Right kidney (tissue), 9 donors: ENCODE measurements around the gene MPPE1.
"Not testable (repeated sequence)": the region's sequence is repeated elsewhere in the genome, so short reads cannot be mapped to it uniquely, and the experiment has no call there.

ENCODE experiments used
- DNase-seq: peaks from one replicate; pipeline ENCODE4 v3.0.0-alpha.2; 2016
- long read RNA-seq, 8 donors: transcript quantifications; one replicate each; lab custom pipeline, GENCODE V29; 2026

Gene MPPE1, protein sequence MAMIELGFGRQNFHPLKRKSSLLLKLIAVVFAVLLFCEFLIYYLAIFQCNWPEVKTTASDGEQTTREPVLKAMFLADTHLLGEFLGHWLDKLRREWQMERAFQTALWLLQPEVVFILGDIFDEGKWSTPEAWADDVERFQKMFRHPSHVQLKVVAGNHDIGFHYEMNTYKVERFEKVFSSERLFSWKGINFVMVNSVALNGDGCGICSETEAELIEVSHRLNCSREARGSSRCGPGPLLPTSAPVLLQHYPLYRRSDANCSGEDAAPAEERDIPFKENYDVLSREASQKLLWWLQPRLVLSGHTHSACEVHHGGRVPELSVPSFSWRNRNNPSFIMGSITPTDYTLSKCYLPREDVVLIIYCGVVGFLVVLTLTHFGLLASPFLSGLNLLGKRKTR
- long read RNA-seq, donor 1, full-length matches to known transcripts: 5 of 5 reads
- long read RNA-seq, donor 1, partial matches to known transcripts: 0 of 5 reads
- long read RNA-seq, donor 1, other reads (novel, unspliced or antisense): 0 of 5 reads
- long read RNA-seq, donor 2, partial matches to known transcripts: 0 of 1 reads
- long read RNA-seq, donor 2, other reads (novel, unspliced or antisense): 0 of 1 reads
- long read RNA-seq, donor 3, full-length matches to known transcripts: 3 of 3 reads
- long read RNA-seq, donor 3, partial matches to known transcripts: 0 of 3 reads
- long read RNA-seq, donor 3, other reads (novel, unspliced or antisense): 0 of 3 reads
- long read RNA-seq, donor 4, full-length matches to known transcripts: 10 of 10 reads
- long read RNA-seq, donor 4, partial matches to known transcripts: 0 of 10 reads
- long read RNA-seq, donor 4, other reads (novel, unspliced or antisense): 0 of 10 reads
- long read RNA-seq, donor 5, full-length matches to known transcripts: 4 of 4 reads
- long read RNA-seq, donor 5, partial matches to known transcripts: 0 of 4 reads
- long read RNA-seq, donor 5, other reads (novel, unspliced or antisense): 0 of 4 reads
- long read RNA-seq, donor 6, full-length matches to known transcripts: 5 of 5 reads
- long read RNA-seq, donor 6, partial matches to known transcripts: 0 of 5 reads
- long read RNA-seq, donor 6, other reads (novel, unspliced or antisense): 0 of 5 reads
- long read RNA-seq, donor 7: 0 reads
- long read RNA-seq, donor 8, full-length matches to known transcripts: 8 of 8 reads
- long read RNA-seq, donor 8, partial matches to known transcripts: 0 of 8 reads
- long read RNA-seq, donor 8, other reads (novel, unspliced or antisense): 0 of 8 reads

DNA sequence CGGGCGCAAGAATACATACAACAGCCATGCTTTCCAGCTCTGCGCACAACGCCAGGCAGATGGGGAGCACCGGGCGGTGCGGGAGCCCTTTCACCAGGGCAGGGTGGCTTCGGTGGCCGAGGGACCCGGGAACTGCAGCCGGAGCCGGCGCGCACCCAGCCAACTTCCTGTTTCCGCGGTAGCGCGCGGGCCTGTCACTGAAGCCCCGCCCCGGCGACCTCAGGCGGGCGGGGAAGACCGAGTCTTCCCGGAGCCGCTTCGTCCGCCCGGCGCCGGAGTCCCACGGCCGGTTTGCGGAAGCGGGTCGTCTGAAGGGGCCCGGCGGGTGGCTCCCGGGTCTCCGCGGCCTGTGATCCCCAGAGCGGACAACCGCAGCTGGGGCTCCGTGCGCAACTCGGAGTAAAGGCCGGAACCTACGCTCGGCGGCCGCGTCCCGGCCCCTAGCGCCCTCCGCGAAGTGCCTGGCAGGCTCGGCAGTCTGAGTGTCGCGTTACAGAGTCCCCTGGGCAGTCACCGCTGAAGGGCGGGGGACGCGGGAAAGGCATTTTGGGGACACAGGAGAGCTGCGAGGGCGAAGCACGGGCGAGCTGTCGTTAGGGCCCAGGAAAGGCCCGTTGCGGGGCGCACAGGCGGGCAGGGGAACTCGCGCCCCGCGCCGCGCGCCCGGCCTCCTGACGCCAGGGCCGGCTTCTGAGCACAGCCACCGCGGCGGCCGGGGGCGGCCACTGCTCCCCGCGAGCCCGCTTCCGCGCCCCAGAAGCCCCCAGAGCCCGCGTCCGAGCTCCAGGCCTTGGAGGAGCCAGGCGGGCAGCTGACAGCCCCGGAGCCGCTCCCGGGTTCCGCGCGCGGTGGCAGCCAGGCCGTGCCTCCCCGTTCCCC, at the start of gene MPPE1:
MPPE1 (minus strand) TSS at position 136 of the 879 bp plus-strand sequence. CDS start 11,053 bp downstream, outside the sequence.
- DNase-seq: peak; percentile 99

- DNase-seq: no peak
Measured at GRCh38 chr18:11957636-11958035, 49.5 kb upstream of the MPPE1 start.

GRCh38 chr18:11956371-11957308, 48.5 kb upstream of the MPPE1 start:
- DNase-seq: no peak

GRCh38 chr18:11955239-11956029, 47.3 kb upstream of the MPPE1 start:
- DNase-seq: no peak

GRCh38 chr18:11953113-11953512, 45.0 kb upstream of the MPPE1 start:
- no peak for DNase-seq

DNA sequence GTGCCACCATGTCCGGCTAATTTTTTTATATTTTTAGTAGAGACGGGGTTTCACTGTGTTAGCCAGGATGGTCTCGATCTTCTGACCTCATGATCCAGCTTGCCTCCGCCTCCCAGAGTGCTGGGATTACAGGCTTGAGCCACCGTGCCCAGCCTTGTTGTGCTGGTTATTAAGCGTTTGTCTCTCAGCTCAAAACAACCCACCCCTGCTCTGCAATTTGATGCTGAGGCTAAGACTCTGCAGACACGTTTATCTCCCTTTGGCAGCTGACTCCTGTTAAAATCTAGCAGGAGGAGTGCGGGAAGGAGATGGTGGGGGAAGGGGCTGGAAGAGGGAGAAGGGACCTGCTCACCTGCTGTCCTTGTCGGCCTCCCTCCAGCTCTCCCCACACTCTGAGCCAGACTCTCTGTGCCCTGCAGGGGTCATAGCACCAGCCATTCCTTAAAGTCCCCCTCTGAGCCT, 43.3 kb upstream of the MPPE1 start:
- no peak for DNase-seq

DNA sequence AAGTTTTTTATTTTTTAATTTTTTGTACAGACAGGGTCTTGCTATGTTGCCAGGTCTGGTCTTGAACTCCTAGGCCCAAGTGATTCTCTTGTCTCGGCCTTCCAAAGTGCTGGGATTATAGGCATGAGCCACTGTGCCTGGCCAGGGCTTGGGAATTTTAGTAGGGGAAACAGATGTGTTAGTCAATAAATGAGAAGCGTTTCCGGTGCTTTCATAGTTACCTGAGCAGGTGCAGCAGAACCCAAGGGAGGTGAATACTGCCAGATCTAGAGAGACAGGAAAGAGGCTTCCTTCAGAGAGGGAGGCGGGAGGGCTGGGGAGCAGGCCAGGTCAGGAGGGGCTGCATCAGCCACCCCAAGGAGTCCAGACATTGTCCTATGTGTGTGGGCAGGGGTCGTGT, 42.7 kb upstream of the MPPE1 start:
- no peak for DNase-seq

GRCh38 chr18:11948852-11949523, 40.9 kb upstream of the MPPE1 start:
- DNase-seq: no peak

GRCh38 chr18:11947214-11948191, 39.4 kb upstream of the MPPE1 start:
- peak; percentile 83 for DNase-seq

DNA sequence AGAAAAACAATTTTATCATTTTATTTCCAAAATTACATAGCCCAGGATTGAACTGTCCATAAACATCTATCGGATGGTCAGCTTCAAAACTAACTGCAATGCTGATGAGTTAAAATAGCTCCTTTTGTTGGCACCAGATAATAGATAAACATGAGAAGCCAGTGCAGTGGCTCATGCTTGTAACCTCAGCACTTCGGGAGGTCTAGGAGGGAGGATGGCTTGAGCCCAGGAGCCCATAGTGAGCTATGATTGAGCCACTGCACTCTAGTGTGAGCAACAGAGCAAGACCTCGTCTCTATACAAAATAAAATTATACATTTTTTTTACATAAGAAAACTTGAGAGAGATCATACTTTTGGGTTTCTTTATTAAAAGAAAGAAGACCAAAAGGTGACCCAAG, 38.6 kb upstream of the MPPE1 start:
- no peak for DNase-seq

GRCh38 chr18:11945834-11946659, 37.9 kb upstream of the MPPE1 start:
- DNase-seq: not testable (repeated sequence)

- no peak for DNase-seq
Measured at GRCh38 chr18:11944786-11945185, 36.7 kb upstream of the MPPE1 start.

DNA sequence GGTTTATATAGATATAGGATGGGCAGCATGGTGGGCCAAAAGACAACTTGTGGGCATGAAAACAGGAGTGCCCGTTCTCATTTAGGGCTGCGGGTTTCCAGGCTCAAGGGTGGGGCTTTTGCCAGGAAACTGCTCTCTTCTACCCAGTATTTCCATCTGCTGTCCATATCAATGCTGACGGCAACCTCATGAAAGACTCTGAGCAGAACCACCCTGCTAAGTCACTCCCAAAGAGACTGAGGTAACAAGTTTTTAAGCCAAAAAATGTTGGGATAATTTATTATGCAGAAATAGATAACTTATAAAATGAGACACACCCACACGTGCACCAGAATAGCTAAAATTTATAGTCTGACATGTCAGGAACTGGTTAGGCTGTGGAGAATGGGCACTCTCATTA, 36.1 kb upstream of the MPPE1 start:
- DNase-seq: no peak

GRCh38 chr18:11943551-11943950, 35.4 kb upstream of the MPPE1 start:
- no peak for DNase-seq

GRCh38 chr18:11940956-11941355, 32.8 kb upstream of the MPPE1 start:
- DNase-seq: no peak

DNA sequence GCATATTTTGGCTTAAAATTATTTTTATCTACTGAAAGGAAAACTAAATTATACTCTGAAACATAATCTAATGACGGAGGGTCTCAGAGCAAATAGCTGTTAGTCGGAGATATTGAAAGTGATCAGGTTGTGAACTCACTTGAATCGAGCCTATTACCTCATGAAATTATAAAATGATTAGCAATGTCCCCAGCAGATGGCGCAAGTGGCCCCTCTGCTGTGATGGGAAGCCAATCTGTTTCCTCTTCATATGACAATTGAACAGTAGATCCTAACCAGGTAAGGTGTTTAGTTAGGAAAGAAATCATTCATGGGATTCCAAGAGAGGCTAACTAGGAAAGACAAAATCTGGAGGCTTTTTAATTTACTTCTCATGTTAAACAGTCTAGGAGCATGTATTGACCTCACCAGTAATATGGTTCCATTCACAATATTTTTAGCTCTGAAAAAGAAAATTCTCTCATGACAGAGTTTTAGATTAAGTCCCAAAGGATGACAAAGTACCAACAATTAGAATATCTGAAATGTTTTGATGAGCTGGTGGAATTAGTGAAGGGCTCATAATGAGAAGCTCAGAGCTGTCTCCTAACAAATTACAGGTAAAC, 29.9 kb upstream of the MPPE1 start:
- peak; percentile 39 for DNase-seq
